ENCODE data around the gene SYT1. TPM values are rescaled to one million over a fixed set of nuclear protein-coding genes. Genes with fewer than 3 reads are reported as not detected.

Gene SYT1
- total RNA-seq, 2 experiments from 2014 or later, result not detected

DNA sequence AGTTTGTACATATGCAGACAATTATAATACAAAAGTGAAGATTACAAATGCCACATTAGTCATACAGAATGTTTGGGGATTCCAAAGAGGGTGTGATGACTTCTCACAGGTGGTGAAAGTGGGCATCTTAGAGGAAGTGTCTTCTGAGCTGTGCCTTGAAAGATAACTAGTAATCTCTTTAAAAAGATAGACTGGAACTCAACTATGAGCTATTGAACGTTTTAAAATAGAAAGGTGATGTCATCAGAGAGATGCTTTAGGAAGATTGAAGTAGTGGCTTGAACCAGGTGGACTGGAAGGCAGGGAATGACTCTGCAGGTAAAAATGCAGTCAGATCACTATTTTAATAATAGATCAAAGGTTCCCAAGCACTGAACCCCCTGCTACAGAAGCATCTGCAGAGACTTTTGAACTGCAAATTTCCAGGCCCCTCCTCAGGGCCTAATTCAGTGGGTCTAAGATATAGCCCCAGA is 50.3 kb downstream of the SYT1 start:
- Mint-ChIP-seq H3K36me3 (ENCODE audit: low read depth) (no peaks in the 10 kb centered on the region), H3K4me3 (no peak overlapping the region), H3K27ac (no peak overlapping the region), H3K27me3 (no peaks in the 10 kb centered on the region), H3K9me3 (ENCODE audit: low read depth) (peaks cover 2% of the 10 kb centered on the region), H3K4me1 (no peaks in the 10 kb centered on the region)
- DNase-seq (no peak), ATAC-seq (no peak)
- ChIA-PET POLR2A (no interaction called here), CTCF (no interaction called here)
- intact Hi-C loops (cut with DNase I, micrococcal nuclease), result no loop called here

DNA sequence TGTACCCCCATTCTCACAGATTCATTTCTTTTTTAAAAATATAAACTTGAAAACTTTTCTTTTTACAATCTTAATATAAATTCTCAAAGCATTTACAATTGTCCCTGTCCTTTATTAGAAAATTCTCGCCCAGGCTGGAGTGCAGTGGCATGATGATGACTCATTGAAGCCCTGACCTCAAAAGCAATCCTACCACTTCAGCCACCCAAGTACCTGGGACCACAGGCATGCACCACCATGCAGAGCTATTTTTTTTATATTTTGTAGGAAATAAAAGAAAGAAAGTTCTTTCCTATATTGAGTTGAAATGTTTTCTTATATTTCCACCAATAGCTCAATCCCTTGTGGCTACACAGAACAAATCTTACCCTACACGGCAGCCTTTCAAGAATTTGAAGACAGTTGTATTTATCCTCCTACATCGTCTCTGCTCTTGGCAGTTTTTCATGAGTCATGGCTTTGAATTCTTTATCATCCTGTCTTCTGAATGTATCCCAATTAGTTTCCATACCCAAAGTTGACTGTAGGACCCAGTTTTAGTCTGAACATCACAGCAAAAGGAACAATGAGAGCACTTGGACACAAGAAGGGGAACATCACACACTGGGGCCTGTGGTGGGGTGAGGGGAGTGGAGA is 52.4 kb downstream of the SYT1 start:
- no peaks in the 10 kb centered on the region for H3K36me3 Mint-ChIP-seq (ENCODE audit: low read depth)
- no peak for ATAC-seq
- intact Hi-C loops (cut with DNase I, micrococcal nuclease), result no loop called here
- peaks cover 3% of the 10 kb centered on the region for H3K9me3 Mint-ChIP-seq (ENCODE audit: low read depth)
- H3K4me1 Mint-ChIP-seq, result no peaks in the 10 kb centered on the region
- no peaks in the 10 kb centered on the region for H3K27me3 Mint-ChIP-seq
- no peak overlapping the region for H3K4me3 Mint-ChIP-seq
- POLR2A ChIA-PET, result no interaction called here
- no peak overlapping the region for H3K27ac Mint-ChIP-seq
- CTCF ChIA-PET, result no interaction called here
- no peak for DNase-seq

DNA sequence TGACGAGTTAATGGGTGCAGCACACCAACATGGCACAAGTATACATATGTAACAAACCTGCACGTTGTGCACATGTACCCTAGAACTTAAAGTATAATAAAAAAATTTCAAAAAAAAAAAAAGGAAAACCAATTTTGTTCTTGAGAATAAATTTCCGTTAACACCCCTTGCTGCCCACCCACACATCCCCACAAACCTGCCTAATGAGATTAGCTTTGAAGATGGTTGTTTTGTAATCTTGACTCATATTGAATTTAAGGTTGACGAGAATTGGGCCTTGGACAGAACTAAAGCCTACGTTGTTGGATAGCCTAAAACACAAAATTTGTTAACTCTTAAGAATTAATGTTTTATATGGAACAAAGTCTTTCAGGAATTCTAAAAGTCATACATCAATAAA is 52.9 kb downstream of the SYT1 start:
- H3K27ac Mint-ChIP-seq, result no peak overlapping the region
- ChIA-PET POLR2A (no interaction called here), CTCF (no interaction called here)
- intact Hi-C loops (cut with DNase I, micrococcal nuclease), result no loop called here
- H3K4me3 Mint-ChIP-seq, result no peak overlapping the region
- H3K27me3 Mint-ChIP-seq, result no peaks in the 10 kb centered on the region
- DNase-seq (no peak), ATAC-seq (no peak)
- peaks cover 3% of the 10 kb centered on the region for H3K9me3 Mint-ChIP-seq (ENCODE audit: low read depth)
- H3K36me3 Mint-ChIP-seq (ENCODE audit: low read depth), result no peaks in the 10 kb centered on the region
- H3K4me1 Mint-ChIP-seq, result no peaks in the 10 kb centered on the region

DNA sequence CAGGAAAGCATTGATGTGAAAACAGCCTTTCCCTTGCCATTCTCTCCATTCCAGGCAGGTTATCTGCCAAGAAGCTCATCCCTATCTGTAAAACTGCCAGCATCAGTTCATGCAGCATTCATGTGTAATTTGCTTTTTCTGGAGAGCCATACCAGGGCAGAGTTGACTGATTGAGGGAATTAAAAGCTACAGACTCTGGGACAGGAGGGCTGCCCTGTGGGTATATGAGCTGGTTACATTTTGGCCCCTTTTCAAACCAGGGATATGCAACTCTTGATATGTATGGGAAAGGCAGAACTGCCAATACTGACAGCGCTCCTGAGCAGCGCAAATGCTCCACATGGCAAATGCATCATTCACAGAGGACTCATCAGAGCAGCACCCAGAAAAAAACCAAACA is 53.7 kb downstream of the SYT1 start:
- CTCF ChIA-PET, result no interaction called here
- peaks cover 3% of the 10 kb centered on the region for H3K9me3 Mint-ChIP-seq (ENCODE audit: low read depth)

DNA sequence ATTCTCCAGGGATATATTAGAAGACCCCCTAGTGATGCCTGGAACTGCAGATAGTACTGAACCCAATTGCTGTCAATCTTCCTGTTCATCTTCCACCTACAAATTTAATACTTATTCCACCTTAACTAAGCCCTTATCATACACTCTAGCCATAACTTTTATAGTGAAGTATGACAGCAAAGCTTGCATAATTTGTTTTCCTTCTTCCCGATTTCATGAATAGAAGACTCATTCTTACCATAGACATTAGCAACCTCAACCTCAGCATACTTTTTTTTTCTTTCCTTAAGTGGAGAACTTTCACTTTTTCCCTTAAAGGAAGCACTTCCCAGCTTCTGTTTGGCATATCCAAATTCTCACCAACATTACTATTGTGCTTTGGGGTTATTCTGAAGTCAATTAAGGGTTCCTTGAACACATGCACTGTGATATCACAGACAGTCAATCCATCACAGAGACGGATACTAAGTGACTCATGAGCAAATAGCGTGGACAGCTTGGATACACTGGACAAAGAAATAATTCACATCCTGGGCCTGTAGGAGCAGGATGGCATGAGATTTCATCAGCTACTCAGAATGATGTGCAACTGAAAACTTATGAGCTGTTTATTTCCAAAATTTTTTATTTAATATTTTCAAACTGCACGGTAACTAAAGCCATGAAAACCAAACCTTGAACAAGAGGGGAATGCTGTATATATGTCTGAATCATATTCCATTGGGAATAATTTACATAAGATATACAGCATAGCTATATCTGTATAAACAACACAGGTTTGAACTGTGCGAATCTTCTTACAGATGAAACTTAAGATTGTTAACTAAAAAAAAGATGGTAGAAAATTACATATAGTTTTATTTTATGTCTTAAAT is 63.9 kb downstream of the SYT1 start:
- no peak overlapping the region for H3K4me3 Mint-ChIP-seq
- no peak for ATAC-seq
- intact Hi-C loops (cut with DNase I, micrococcal nuclease), result no loop called here
- H3K36me3 Mint-ChIP-seq (ENCODE audit: low read depth), result no peaks in the 10 kb centered on the region
- no peak overlapping the region for H3K27ac Mint-ChIP-seq
- no peaks in the 10 kb centered on the region for H3K27me3 Mint-ChIP-seq
- H3K4me1 Mint-ChIP-seq, result no peaks in the 10 kb centered on the region
- ChIA-PET POLR2A (no interaction called here), CTCF (no interaction called here)
- H3K9me3 Mint-ChIP-seq (ENCODE audit: low read depth), result peaks cover 4% of the 10 kb centered on the region
- DNase-seq, result no peak

More for the DNA sequence above, 53.7 kb downstream of the SYT1 start:
- H3K4me3 Mint-ChIP-seq, result no peak overlapping the region
- intact Hi-C loops (cut with DNase I, micrococcal nuclease), result no loop called here
- POLR2A ChIA-PET, result no interaction called here
- no peaks in the 10 kb centered on the region for H3K36me3 Mint-ChIP-seq (ENCODE audit: low read depth)
- H3K27me3 Mint-ChIP-seq, result no peaks in the 10 kb centered on the region
- no peaks in the 10 kb centered on the region for H3K4me1 Mint-ChIP-seq
- no peak overlapping the region for H3K27ac Mint-ChIP-seq
- no peak for DNase-seq
- ATAC-seq, result no peak

DNA sequence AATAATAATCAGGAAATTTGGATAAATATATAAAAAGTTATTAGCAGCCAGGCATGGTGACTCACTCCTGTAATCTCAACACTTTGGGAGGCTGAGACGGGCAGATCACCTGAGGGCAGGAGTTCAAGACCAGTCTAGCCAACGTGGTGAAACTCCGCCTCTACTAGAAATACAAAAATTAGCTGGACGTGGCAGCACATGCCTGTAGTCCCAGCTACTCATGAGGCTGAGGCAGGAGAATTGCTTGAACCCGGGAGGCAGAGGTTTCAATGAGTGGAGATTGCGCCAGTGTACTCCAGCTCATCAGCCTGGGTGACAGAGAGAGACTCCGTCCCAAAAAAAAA is 64.5 kb downstream of the SYT1 start:
- H3K9me3 Mint-ChIP-seq (ENCODE audit: low read depth), result peaks cover 4% of the 10 kb centered on the region
- ATAC-seq, result no peak
- intact Hi-C loops (cut with DNase I, micrococcal nuclease), result no loop called here
- H3K27me3 Mint-ChIP-seq, result no peaks in the 10 kb centered on the region
- no peak overlapping the region for H3K4me3 Mint-ChIP-seq
- ChIA-PET POLR2A (no interaction called here), CTCF (no interaction called here)
- DNase-seq, result no peak
- no peak overlapping the region for H3K27ac Mint-ChIP-seq
- H3K36me3 Mint-ChIP-seq (ENCODE audit: low read depth), result no peaks in the 10 kb centered on the region
- no peaks in the 10 kb centered on the region for H3K4me1 Mint-ChIP-seq

DNA sequence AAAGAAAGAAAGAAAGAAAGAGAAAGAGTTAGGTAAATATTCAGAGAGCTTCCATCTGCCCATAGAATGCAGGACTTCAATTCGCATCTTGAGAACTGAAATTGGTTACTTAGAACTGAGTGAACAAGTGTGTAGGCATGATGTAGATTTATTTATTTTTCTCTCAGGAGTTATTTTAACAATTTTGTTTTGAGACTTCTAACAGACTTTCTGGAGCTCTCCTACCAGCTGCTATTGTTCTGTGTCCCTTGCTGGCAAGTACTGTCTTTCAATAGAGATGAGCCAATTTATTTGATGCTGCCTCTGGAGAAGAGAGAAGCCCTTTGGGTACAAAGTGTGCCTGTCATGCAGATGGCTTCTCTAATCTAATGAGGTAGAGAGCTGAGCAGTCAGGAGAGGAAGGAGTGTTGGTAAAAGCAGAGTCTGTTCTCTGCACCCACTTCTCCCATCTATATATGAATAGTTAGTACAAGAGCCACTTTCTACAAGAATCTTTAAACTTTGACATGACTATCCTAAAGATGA is 67.0 kb downstream of the SYT1 start:
- no peaks in the 10 kb centered on the region for H3K36me3 Mint-ChIP-seq (ENCODE audit: low read depth)
- CTCF ChIA-PET, result no interaction called here
- no peaks in the 10 kb centered on the region for H3K4me1 Mint-ChIP-seq
- POLR2A ChIA-PET, result no interaction called here
- no peak for DNase-seq
- H3K4me3 Mint-ChIP-seq, result no peak overlapping the region
- peaks cover 4% of the 10 kb centered on the region for H3K9me3 Mint-ChIP-seq (ENCODE audit: low read depth)
- intact Hi-C loops (cut with DNase I, micrococcal nuclease), result no loop called here
- H3K27me3 Mint-ChIP-seq, result no peaks in the 10 kb centered on the region
- no peak overlapping the region for H3K27ac Mint-ChIP-seq
- ATAC-seq, result no peak

DNA sequence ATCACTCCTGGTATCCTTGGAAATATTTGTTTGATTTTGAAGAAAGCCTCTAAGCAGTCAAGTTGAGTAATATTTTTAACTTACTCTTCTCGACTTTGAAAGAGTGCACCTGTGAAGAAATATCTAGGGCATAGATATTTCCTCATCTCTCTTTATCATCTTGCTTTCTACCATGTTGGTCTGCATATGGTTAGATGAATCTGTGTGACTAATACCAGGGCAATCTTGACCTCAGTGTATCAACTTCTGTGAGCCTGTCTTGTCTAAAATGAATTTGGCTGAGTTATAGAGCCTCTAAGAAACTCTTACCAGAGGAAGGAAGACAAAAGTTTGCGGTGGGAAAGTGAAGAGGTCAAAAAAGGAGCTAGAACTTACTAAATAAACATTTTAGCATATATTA is 68.4 kb downstream of the SYT1 start:
- Mint-ChIP-seq H3K27ac (no peak overlapping the region), H3K27me3 (no peaks in the 10 kb centered on the region), H3K4me3 (no peak overlapping the region), H3K4me1 (no peaks in the 10 kb centered on the region), H3K36me3 (ENCODE audit: low read depth) (no peaks in the 10 kb centered on the region), H3K9me3 (ENCODE audit: low read depth) (peaks cover 4% of the 10 kb centered on the region)
- ATAC-seq (no peak), DNase-seq (no peak)
- ChIA-PET POLR2A (no interaction called here), CTCF (no interaction called here)
- intact Hi-C loops (cut with DNase I, micrococcal nuclease), result no loop called here

DNA sequence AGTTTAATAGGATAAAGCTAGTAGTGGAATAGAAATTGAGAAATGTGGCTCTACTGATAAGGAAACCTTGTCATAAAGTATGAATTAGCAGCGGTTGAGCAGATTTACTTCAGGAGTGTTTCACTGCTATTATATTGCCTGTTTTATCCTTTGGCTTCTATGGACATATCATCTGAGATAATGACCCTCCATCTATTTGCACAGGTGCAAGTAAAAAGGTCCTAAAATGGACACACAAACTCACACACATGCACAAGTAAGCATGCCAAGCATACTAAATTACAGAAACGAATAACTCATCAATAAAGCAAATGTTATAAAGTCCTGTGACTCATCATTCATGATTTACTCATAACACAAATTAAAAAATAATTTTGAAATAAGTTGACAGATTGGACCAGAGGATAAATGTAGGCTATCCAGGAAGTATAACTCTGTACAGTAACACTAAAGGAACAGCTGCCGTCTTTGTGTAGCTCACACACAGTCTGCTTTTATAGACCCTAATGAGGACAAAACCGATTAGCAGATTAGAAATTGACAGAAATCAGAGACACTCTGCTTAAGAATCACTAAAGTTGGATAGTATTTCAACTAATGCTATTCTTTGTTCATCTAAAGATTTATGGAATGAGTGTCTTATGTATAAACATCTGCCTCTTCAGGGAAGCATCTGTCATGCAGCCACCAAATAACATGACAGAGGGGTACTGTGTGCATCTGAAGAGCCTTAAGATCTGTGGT is 73.9 kb downstream of the SYT1 start:
- Mint-ChIP-seq H3K9me3 (ENCODE audit: low read depth) (peaks cover 2% of the 10 kb centered on the region), H3K36me3 (ENCODE audit: low read depth) (no peaks in the 10 kb centered on the region), H3K4me3 (no peak overlapping the region), H3K27me3 (no peaks in the 10 kb centered on the region), H3K27ac (no peak overlapping the region), H3K4me1 (no peaks in the 10 kb centered on the region)
- DNase-seq (no peak), ATAC-seq (no peak)
- intact Hi-C loops (cut with DNase I, micrococcal nuclease), result no loop called here
- POLR2A ChIA-PET, result no interaction called here
- CTCF ChIA-PET, result interaction anchor here (0.6 kb wide), 1 partner anchor 134 kb away, joined by 3 read pairs; no protein-coding TSS in a partner anchor

DNA sequence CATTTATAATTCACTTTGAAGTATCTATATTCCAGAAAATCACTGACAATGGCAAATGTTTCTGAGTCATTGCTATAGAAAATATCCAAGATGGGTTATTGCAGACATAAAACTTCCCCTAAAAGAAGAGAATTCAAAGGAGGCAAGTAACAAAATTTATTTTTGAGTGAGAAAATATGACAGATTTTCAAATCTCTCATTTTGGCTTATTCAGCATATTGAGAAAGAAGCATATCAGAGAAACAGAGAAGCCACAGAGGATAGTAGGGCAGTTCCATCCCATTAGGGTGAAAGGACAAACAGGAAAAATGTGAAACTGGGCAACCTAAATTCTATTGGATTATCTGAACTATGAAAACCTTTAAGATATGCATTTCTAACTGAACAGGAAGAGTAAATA is 85.0 kb downstream of the SYT1 start:
- peaks cover 2% of the 10 kb centered on the region for H3K9me3 Mint-ChIP-seq (ENCODE audit: low read depth)
- H3K27ac Mint-ChIP-seq, result no peak overlapping the region
- no peaks in the 10 kb centered on the region for H3K36me3 Mint-ChIP-seq (ENCODE audit: low read depth)
- H3K27me3 Mint-ChIP-seq, result no peaks in the 10 kb centered on the region
- ChIA-PET CTCF (no interaction called here), POLR2A (no interaction called here)
- no peak overlapping the region for H3K4me3 Mint-ChIP-seq
- no peaks in the 10 kb centered on the region for H3K4me1 Mint-ChIP-seq
- intact Hi-C loops (cut with DNase I, micrococcal nuclease), result no loop called here
- ATAC-seq (no peak), DNase-seq (no peak)

DNA sequence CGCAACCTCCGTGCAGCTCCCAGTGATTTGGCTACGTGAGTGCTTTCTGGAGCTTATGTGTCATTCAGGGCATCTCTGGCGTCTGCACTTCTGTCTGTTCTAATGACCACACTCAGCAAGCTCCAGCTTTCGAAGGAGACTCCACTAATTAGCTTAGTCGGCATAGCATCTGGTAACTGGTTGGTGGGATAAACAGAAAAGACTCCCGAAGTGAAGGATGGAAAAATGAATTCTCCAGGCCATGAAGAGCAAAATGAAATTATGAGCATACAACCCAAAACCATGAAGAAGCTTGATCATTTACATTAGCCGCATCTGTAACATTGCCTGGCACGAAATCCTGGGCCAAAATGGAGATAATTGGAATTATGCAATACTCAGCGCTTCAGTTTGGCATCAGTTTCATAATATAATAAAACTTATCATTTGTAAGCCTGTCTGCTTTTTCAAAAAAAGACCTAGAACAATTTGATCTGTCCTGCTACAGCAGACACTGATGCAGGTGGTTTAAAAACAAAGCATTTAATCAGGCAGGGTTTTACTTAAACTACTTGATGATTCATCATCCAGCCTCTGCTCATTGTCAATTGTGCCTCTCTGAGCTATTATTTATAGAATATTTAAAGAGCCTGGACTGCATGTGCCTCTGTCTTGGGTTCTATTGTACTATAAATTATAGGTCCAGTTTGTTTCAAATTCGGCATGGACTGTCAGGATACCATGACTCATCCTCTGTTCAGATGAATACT is 87.4 kb downstream of the SYT1 start:
- no peaks in the 10 kb centered on the region for H3K36me3 Mint-ChIP-seq (ENCODE audit: low read depth)
- H3K27me3 Mint-ChIP-seq, result no peaks in the 10 kb centered on the region
- H3K4me3 Mint-ChIP-seq, result no peak overlapping the region
- no peaks in the 10 kb centered on the region for H3K4me1 Mint-ChIP-seq
- no peak for ATAC-seq
- CTCF ChIA-PET, result no interaction called here
- intact Hi-C loops (cut with DNase I, micrococcal nuclease), result no loop called here
- POLR2A ChIA-PET, result no interaction called here
- no peak for DNase-seq
- H3K27ac Mint-ChIP-seq, result no peak overlapping the region
- H3K9me3 Mint-ChIP-seq (ENCODE audit: low read depth), result peaks cover 2% of the 10 kb centered on the region

Data from activated CD4-positive, alpha-beta T cell treated with anti-CD3 and anti-CD28 coated beads for 36 hours (primary cell).